AG04449 (cell line): ENCODE results near the gene SMIM26.

Experiments
- CTCF ChIA-PET: fragments of 350-600 bp; formaldehyde crosslinking; extraction: SDS; loops from one replicate; lab custom pipeline; 2021; ENCODE audit warnings: antibody characterized with exemption; lab: Yijun Ruan, JAX
- POLR2A ChIA-PET: fragments of 400-600, 350-600 bp; formaldehyde crosslinking; extraction: SDS; loops from one replicate; lab custom pipeline; 2020; ENCODE audit warnings: antibody characterized with exemption, inconsistent platforms; lab: Yijun Ruan, JAX
- DNase-seq: peaks from one replicate; pipeline ENCODE4 v3.0.0-alpha.2; 2010; ENCODE audit warnings: low read depth, low spot score
- H3K4me3 ChIP-seq: 2 replicates; pipeline ENCODE4 v1.5.1; 2011; ENCODE audit warnings: low read depth, mild to moderate bottlenecking, control low read depth, low read length
- TF ChIP-seq, protein P1 (sequence below): IDR thresholded peaks from one replicate; pipeline ENCODE4 v1.5.1; 2011; ENCODE audit warnings: mild to moderate bottlenecking, moderate library complexity, low read length, control low read depth, inconsistent platforms; ENCODE audit not compliant: insufficient read depth; ENCODE audit errors: missing control alignments

The SMIM26 gene

DNA sequence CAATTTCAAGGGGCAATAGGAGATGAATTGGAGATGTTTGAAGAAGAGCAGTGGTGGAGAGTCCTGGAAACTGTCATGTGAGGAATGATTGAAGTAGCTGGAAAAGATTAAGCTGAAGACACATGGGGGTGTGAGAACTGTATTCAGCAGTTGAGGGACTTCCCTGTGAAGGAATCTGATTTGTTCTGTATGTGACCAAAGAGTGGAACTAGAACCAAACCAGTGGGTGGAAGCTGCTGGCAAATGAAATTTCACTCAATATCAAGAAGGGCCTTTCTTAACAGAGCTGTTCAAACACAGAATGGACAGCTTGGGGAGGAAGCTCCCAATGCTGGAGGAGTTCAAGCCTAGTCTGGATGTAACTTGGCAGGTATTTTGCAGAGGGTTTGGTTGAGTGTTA, 38.2 kb upstream of the SMIM26 start:
- no peak overlapping the region for H3K4me3 ChIP-seq
- no peak for DNase-seq
- ChIA-PET CTCF (no interaction called here), POLR2A (no interaction called here)
- TF ChIP-seq, protein P1, sequence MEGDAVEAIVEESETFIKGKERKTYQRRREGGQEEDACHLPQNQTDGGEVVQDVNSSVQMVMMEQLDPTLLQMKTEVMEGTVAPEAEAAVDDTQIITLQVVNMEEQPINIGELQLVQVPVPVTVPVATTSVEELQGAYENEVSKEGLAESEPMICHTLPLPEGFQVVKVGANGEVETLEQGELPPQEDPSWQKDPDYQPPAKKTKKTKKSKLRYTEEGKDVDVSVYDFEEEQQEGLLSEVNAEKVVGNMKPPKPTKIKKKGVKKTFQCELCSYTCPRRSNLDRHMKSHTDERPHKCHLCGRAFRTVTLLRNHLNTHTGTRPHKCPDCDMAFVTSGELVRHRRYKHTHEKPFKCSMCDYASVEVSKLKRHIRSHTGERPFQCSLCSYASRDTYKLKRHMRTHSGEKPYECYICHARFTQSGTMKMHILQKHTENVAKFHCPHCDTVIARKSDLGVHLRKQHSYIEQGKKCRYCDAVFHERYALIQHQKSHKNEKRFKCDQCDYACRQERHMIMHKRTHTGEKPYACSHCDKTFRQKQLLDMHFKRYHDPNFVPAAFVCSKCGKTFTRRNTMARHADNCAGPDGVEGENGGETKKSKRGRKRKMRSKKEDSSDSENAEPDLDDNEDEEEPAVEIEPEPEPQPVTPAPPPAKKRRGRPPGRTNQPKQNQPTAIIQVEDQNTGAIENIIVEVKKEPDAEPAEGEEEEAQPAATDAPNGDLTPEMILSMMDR = no peak

DNA sequence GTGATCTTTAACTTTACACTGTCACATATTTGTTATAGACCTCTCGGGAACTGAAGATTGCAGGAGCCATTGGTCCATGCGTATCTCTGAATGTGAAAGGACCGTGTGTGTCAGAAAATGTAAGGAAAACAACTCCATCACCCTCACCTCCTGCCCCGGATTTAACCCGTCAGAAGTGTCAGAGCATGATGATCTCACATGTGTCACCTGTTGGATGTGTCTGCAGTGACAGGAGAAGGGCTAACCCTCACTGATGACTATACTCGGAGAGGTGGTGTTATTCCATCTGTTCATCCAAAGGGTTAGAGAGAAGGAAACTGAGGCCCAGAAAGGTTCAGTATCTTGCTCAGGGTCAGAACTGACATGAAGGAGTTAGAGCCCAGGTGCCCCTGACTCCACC, 34.6 kb upstream of the SMIM26 start:
- ChIA-PET CTCF (no interaction called here), POLR2A (no interaction called here)
- DNase-seq = no peak
- no peak overlapping the region for H3K4me3 ChIP-seq
- TF ChIP-seq, protein P1 = no peak

DNA sequence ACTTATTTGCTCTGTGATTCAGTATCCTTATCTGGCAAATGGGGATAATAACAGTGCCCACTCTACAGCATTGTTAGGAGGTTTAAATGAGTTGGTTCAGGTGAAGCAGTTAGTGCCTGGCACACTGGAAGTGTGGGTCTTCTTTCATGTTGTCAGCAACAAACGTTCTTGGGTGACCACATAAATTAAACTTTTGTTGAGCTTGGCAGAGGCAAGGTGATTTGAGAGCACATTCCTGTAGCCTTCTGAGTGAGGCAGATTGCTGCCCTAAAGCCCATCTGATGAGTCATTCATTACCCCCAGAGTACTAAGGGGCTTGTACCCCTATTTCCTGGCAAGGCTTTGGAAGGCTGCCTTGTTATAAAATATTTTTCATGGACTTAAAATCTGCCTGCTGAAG, 33.7 kb upstream of the SMIM26 start:
- TF ChIP-seq, protein P1 = no peak
- ChIA-PET POLR2A (no interaction called here), CTCF (no interaction called here)
- no peak overlapping the region for H3K4me3 ChIP-seq
- DNase-seq = no peak

DNA sequence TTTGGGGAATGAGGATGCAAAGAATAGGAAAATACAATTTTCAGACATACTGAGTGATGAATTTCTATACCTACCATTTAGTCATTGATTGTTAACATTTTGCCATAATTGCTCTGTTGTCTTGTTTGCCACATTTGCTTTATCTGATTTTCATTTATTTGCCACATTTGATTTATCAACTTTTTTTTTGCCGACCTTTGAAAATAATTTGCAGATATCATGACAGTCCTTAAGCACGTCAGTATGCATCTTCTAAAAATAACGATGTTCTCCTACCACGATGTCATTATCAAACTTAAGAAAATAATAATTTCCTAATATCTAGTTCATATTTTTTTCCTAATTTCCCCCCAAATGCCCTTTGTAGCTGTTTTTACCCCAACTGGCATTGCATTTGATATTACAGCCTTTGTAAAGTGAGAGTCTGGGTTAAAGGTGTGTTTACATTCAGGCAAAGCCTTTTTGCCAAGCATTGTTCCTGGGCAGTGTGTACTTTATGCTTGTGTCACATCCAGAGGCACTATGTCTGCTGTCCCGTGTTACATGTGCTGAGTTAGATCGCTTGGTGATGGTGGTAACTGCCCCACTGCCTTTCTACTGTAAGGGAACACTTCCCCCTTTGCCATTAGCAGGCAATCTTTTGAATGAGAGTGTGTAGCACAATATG, 33.1 kb upstream of the SMIM26 start:
- no peak overlapping the region for H3K4me3 ChIP-seq
- DNase-seq = no peak
- TF ChIP-seq, protein P1 = no peak
- POLR2A ChIA-PET = no interaction called here
- CTCF ChIA-PET = no interaction called here

DNA sequence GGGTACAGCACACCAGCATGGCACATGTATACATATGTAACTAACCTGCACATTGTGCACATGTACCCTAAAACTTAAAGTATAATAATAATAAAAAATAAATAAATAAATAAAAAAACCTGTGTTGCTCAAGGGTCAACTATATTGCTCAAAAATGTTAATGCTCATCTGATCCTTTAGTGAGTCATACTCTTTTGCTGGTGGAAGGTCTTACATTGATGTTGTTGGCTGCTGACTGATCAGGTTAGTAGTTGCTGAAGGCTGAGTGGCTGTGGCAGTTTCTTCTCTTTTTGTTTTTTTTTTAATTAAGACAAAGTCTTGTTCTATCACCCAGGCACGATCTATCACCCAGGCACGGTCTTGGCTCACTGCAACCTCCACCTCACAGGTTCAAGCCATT, 29.6 kb upstream of the SMIM26 start:
- TF ChIP-seq, protein P1 = no peak
- H3K4me3 ChIP-seq = no peak overlapping the region
- ChIA-PET POLR2A (no interaction called here), CTCF (interaction anchor here (1.4 kb wide), 1 partner anchor 10 kb away, joined by 3 read pairs; no protein-coding TSS in a partner anchor)
- no peak for DNase-seq

DNA sequence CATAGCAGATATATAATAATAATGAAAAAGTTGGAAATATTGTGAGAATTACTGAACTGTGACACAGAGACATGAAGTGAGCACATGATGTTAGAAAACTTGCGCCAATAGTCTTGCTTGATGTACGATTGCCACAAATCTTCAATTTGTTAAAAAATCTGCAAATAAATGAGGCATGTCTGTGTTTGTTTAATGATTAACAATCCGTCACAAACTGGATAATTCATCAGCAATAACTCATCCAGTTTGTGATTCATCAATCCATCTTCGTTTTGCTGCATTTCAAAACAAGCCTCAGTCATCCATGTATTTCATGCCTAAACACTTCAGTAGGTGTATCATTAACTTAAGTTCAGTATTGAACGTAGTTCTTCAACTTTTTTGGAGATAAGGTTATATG, 25.5 kb upstream of the SMIM26 start:
- no peak overlapping the region for H3K4me3 ChIP-seq
- CTCF ChIA-PET = no interaction called here
- DNase-seq = no peak
- POLR2A ChIA-PET = no interaction called here
- TF ChIP-seq, protein P1 = no peak
